GM23248 (cell line): ENCODE measurements around the gene TMTC1. TPM values are rescaled to one million over a fixed set of nuclear protein-coding genes. Genes with fewer than 3 reads are reported as not detected.
A peak's percentile ranks its signal among the peaks of the same experiment; 100 is the strongest.

Experiments used
- DNase-seq: peaks from one replicate; pipeline ENCODE4 v3.0.0-alpha.2; 2015
- H2AFZ ChIP-seq: fragments of 200-600 bp; sonication (generic); 2 replicates; pipeline ENCODE4 v1.6.1; 2016; ENCODE audit warnings: antibody characterized with exemption
- H3F3A ChIP-seq: fragments of 200-600 bp; sonication (generic); 2 replicates; pipeline ENCODE4 v1.6.1; 2016; ENCODE audit warnings: mild to moderate bottlenecking, antibody characterized with exemption, mixed run types; ENCODE audit not compliant: insufficient read depth
- H3K27ac ChIP-seq: fragments of 200-600 bp; sonication (generic); 2 replicates; pipeline ENCODE4 v1.5.1; 2016; ENCODE audit warnings: mild to moderate bottlenecking
- H3K27me3 ChIP-seq: fragments of 200-600 bp; sonication (generic); replicated peaks from 2 replicates; pipeline ENCODE4 v1.6.1; 2016; ENCODE audit warnings: mild to moderate bottlenecking; ENCODE audit not compliant: insufficient read depth
- H3K36me3 ChIP-seq: fragments of 200-600 bp; sonication (generic); 2 replicates; pipeline ENCODE4 v1.6.1; 2016; ENCODE audit warnings: low read depth, mild to moderate bottlenecking
- H3K4me1 ChIP-seq: fragments of 200-600 bp; sonication (generic); 2 replicates; pipeline ENCODE4 v1.6.1; 2016; ENCODE audit warnings: mild to moderate bottlenecking; ENCODE audit not compliant: insufficient read depth
- H3K4me2 ChIP-seq: fragments of 200-600 bp; sonication (generic); one replicate; pipeline ENCODE4 v1.6.1; 2016; ENCODE audit warnings: mild to moderate bottlenecking; ENCODE audit not compliant: unreplicated experiment
- H3K4me3 ChIP-seq: fragments of 200-600 bp; sonication (generic); 2 replicates; pipeline ENCODE4 v1.5.1; 2016; ENCODE audit warnings: mild to moderate bottlenecking
- H3K79me2 ChIP-seq: fragments of 200-600 bp; sonication (generic); 2 replicates; pipeline ENCODE4 v1.6.1; 2016; ENCODE audit warnings: mild to moderate bottlenecking; ENCODE audit not compliant: insufficient read depth
- H3K9ac ChIP-seq: fragments of 200-600 bp; sonication (generic); 2 replicates; pipeline ENCODE4 v1.6.1; 2016; ENCODE audit warnings: mild to moderate bottlenecking
- H3K9me2 ChIP-seq: fragments of 200-600 bp; sonication (generic); 2 replicates; pipeline ENCODE4 v1.6.1; 2016; ENCODE audit warnings: mixed run types, mild to moderate bottlenecking, moderate library complexity; ENCODE audit not compliant: insufficient read depth
- H3K9me3 ChIP-seq: fragments of 200-600 bp; sonication (generic); one replicate; pipeline ENCODE4 v1.6.1; 2017; ENCODE audit warnings: low read depth
- H4K20me1 ChIP-seq: fragments of 200-600 bp; sonication (generic); 2 replicates; pipeline ENCODE4 v1.6.0; 2016; ENCODE audit not compliant: insufficient read depth
- EZH2 ChIP-seq: fragments of 200-600 bp; sonication (generic); IDR thresholded peaks from 2 replicates; pipeline ENCODE4 v1.6.1; 2018; ENCODE audit warnings: antibody characterized with exemption, mild to moderate bottlenecking; ENCODE audit not compliant: insufficient read depth, poor library complexity, severe bottlenecking
- EZH2phosphoT487 ChIP-seq: fragments of 200-600 bp; sonication (generic); IDR thresholded peaks from 2 replicates; pipeline ENCODE4 v1.6.1; 2018; ENCODE audit warnings: antibody characterized with exemption, moderate library complexity, mild to moderate bottlenecking, low read depth; ENCODE audit not compliant: insufficient read depth
- WGBS, 2 experiments: methylation state at CpG; one replicate each; pipeline ENCODE4 v1.1.6; 2015 to 2017; ENCODE audit warnings: low lambda C conversion rate in 2 of 2, low coverage in 1 of 2; ENCODE audit errors: missing lambda C conversion rate in 2 of 2; 5-methylcytosine and 5-hydroxymethylcytosine counted together
- in situ Hi-C: fragments of 300-500 bp; cut with MboI; formaldehyde crosslinking; loops from 2 replicates; pipeline ENCODE4 v1.15.0; 2020
- polyA plus RNA-seq: library from polyadenylated mRNA; unstranded; fragments of >200 nt; fragmentation: Nextera tagmentation; extraction: Ambion mirVana; gene quantifications from 2 replicates; pipeline ENCODE4 v1.2.1, GENCODE V29; 2016
- total RNA-seq: library from RNA; depleted of rRNA; stranded (reverse); fragments of >200 nt; shearing (Covaris generic); gene quantifications from 2 replicates; pipeline ENCODE4 v1.2.3, GENCODE V29; 2014

The TMTC1 gene
- total and polyA plus RNA-seq, 2 experiments from 2014 or later = 6.8 to 25.3 TPM

DNA sequence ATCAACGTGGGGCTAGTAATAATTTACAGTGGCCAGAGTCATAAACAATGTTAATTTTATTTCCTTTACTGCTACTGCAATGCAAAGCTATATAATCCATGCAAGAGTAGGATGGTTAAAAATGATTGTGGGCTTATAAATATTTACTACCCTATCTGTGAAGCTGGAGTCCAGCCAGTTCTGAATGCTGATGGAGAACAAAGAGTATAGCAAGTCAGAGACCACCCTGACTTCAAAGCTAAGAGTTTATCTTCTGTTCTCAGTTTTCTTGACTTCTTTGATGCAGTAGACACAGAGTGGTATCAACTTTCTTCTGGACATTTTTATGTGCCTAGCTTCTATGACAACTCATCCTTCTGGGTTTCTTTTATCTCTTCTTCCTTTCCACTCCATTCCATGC lies 252.3 kb downstream of the TMTC1 start:
- H3K27ac ChIP-seq = no peak overlapping the region
- H3K9me3 ChIP-seq = no peaks in the 10 kb centered on the region
- WGBS, 2 experiments = 21 to 45% methylated on average over 1 of the region's 1 CpG
- H3K4me3 ChIP-seq = no peak overlapping the region
- TF ChIP-seq EZH2phosphoT487 = no peak
- TF ChIP-seq EZH2 = no peak
- H3F3A ChIP-seq = no peaks in the 10 kb centered on the region
- in situ Hi-C loops = loop anchor here (25.0 kb wide), 1 partner anchor 1281 kb away; no protein-coding TSS in a partner anchor
- no peak overlapping the region for H3K4me2 ChIP-seq
- H3K27me3 ChIP-seq = no peaks in the 10 kb centered on the region
- no peak overlapping the region for H2AFZ ChIP-seq
- no peaks in the 10 kb centered on the region for H3K9me2 ChIP-seq
- no peaks in the 10 kb centered on the region for H3K4me1 ChIP-seq
- no peak for DNase-seq
- H3K36me3 ChIP-seq = no peaks in the 10 kb centered on the region
- H4K20me1 ChIP-seq = no peaks in the 10 kb centered on the region
- no peaks in the 10 kb centered on the region for H3K79me2 ChIP-seq
- no peak overlapping the region for H3K9ac ChIP-seq

DNA sequence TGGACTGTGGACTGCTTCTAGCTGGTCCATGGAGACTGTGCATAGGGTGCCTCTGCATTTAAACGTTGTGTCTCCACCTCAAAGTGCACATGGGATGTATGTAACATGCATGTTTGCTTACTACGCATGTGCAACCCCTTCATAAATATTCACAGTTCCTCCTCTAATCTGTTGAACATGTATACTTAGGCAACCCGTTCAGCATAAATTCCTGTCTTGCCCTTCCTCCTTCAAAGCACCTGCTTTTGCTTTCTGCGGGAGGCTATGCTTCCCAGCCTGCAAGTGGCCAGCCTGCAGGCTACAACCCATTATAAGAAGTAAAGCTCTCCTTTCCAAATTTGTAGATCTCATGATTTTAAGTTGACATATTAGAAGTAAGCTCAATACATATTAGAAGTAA lies 253.3 kb downstream of the TMTC1 start:
- Histone ChIP-seq H3K9me3 (no peaks in the 10 kb centered on the region), H3K9ac (no peak overlapping the region), H3K79me2 (no peaks in the 10 kb centered on the region), H4K20me1 (no peaks in the 10 kb centered on the region), H3K4me3 (no peak overlapping the region), H3F3A (no peaks in the 10 kb centered on the region), H3K4me2 (no peak overlapping the region), H3K9me2 (no peaks in the 10 kb centered on the region), H3K27ac (no peak overlapping the region), H3K36me3 (no peaks in the 10 kb centered on the region), H2AFZ (no peak overlapping the region), H3K27me3 (no peaks in the 10 kb centered on the region), H3K4me1 (no peaks in the 10 kb centered on the region)
- no peak for DNase-seq
- TF ChIP-seq EZH2 = no peak
- no peak for TF ChIP-seq EZH2phosphoT487
- in situ Hi-C loops = loop anchor here (25.0 kb wide), 1 partner anchor 1282 kb away; no protein-coding TSS in a partner anchor
- 87 to 88% methylated on average over 4 of the region's 4 CpGs for WGBS, 2 experiments

DNA sequence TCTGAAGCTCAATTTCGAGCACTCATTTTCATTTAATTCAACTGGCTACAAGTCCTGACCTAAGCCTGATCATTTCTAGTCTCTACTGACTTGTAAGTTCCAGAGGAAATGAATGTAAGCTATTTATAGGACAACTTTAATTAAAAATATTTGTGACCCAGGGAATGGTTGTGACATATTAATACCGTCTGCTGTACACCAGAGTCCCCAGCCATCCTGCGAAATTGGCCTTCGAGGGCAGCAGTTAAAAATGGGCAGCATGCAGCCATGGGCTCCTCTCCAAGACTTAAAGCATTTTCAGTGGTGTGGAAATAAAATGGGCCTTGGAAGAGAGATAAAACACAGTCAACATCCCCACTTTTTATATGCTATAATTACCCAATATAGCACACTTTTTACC lies 255.6 kb downstream of the TMTC1 start:
- H3K9ac ChIP-seq = no peak overlapping the region
- H3K27me3 ChIP-seq = no peaks in the 10 kb centered on the region
- no peak for DNase-seq
- H3K4me3 ChIP-seq = no peak overlapping the region
- no peaks in the 10 kb centered on the region for H3K9me2 ChIP-seq
- H3K9me3 ChIP-seq = no peaks in the 10 kb centered on the region
- no peak overlapping the region for H2AFZ ChIP-seq
- in situ Hi-C loops = loop anchor here (25.0 kb wide), 1 partner anchor 1284 kb away; no protein-coding TSS in a partner anchor
- H3K79me2 ChIP-seq = no peaks in the 10 kb centered on the region
- H3K4me1 ChIP-seq = no peaks in the 10 kb centered on the region
- WGBS, 2 experiments = 41 to 46% methylated on average over 4 of the region's 4 CpGs
- TF ChIP-seq EZH2phosphoT487 (no peak), EZH2 (no peak)
- H3F3A ChIP-seq = no peaks in the 10 kb centered on the region
- H3K36me3 ChIP-seq = no peaks in the 10 kb centered on the region
- H3K27ac ChIP-seq = no peak overlapping the region
- H3K4me2 ChIP-seq = no peak overlapping the region
- H4K20me1 ChIP-seq = no peaks in the 10 kb centered on the region

DNA sequence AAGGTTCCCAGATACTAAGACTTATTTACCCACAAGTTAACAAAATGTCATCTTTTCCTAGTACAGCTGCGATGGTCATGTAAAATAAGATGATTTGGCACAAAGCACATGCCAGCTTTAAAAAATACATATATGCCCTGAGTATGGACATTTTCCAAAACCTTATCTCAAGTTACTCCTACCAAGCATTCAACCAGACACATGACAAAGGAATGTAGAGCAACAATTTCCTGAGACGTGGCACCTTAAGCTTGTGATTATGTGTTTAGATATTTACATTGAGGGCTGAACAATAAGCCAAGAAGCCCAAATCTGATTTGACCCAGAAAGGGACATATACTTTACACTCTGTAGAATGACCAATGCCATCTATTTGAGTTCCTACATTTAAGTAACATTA lies 261.8 kb downstream of the TMTC1 start:
- Histone ChIP-seq H3K4me2 (no peak overlapping the region), H3K27ac (no peak overlapping the region), H3K9ac (no peak overlapping the region), H3K79me2 (no peaks in the 10 kb centered on the region), H2AFZ (no peak overlapping the region), H3K9me2 (no peaks in the 10 kb centered on the region), H3K27me3 (no peaks in the 10 kb centered on the region), H3K4me1 (peaks cover 8% of the 10 kb centered on the region; the same call in 1 of the 2 replicates), H3F3A (peaks cover under 1% of the 10 kb centered on the region; the same call in 1 of the 2 replicates), H3K4me3 (no peak overlapping the region), H3K36me3 (no peaks in the 10 kb centered on the region), H4K20me1 (no peaks in the 10 kb centered on the region), H3K9me3 (no peaks in the 10 kb centered on the region)
- in situ Hi-C loops = no loop called here
- 72 to 75% methylated on average over 2 of the region's 2 CpGs for WGBS, 2 experiments
- TF ChIP-seq EZH2 = no peak
- TF ChIP-seq EZH2phosphoT487 = no peak
- DNase-seq = peak; percentile 34
